ENCODE data around the gene SMYD3.

GRCh38 chr1:245987997-245988392 lies 519.1 kb downstream of the SMYD3 start:
- TF ChIP-seq CTCF (IDR thresholded peaks at IDR 0.05): no peak
- no peak for TF ChIP-seq EZH2 (IDR thresholded peaks at IDR 0.05; ENCODE audit: borderline replicate concordance, insufficient read depth, low read depth, low read length, poor library complexity, severe bottlenecking)
